AG04450 (cell line): ENCODE measurements around the gene SLC12A1. TPM values are rescaled to one million over a fixed set of nuclear protein-coding genes. Genes with fewer than 3 reads are reported as not detected.

Source experiments
- CTCF ChIA-PET: fragments of 300-600, 350-600 bp; formaldehyde crosslinking; extraction: SDS; loops from one replicate; lab custom pipeline; 2022; ENCODE audit warnings: antibody characterized with exemption, inconsistent platforms; lab: Charles Lee
- POLR2A ChIA-PET: fragments of 350-600 bp; formaldehyde crosslinking; extraction: SDS; loops from one replicate; lab custom pipeline; 2021; ENCODE audit warnings: antibody characterized with exemption, inconsistent platforms; lab: Yijun Ruan, JAX
- DNase-seq: peaks from one replicate; pipeline ENCODE4 v3.0.0-alpha.2; 2011; ENCODE audit warnings: low read depth, low spot score
- H3K27ac ChIP-seq: one replicate; pipeline ENCODE4 v1.5.1; 2012; ENCODE audit warnings: low read depth, low read length, control low read depth
- H3K27me3 ChIP-seq: one replicate; pipeline ENCODE4 v1.6.0; 2012; ENCODE audit warnings: low read length; ENCODE audit not compliant: control insufficient read depth, insufficient read depth
- H3K4me3 ChIP-seq: 2 replicates; pipeline ENCODE4 v1.5.1; 2011; ENCODE audit warnings: mild to moderate bottlenecking, low read depth, low read length, control low read depth
- H3K9me3 ChIP-seq: 2 replicates; pipeline ENCODE4 v1.5.1; 2012; ENCODE audit warnings: low read length; ENCODE audit not compliant: control insufficient read depth, insufficient read depth
- CTCF ChIP-seq: IDR thresholded peaks from 2 replicates; pipeline ENCODE4 v1.5.1; 2011; ENCODE audit warnings: low read depth, low read length, control low read depth, inconsistent platforms
- polyA plus RNA-seq: library from polyadenylated mRNA; depleted of rRNA; stranded (reverse); fragments of >200 nt; gene quantifications from 2 replicates; pipeline ENCODE4 v1.2.3, GENCODE V29; 2011

The SLC12A1 gene
- polyA plus RNA-seq, 1 experiment, result not detected

DNA sequence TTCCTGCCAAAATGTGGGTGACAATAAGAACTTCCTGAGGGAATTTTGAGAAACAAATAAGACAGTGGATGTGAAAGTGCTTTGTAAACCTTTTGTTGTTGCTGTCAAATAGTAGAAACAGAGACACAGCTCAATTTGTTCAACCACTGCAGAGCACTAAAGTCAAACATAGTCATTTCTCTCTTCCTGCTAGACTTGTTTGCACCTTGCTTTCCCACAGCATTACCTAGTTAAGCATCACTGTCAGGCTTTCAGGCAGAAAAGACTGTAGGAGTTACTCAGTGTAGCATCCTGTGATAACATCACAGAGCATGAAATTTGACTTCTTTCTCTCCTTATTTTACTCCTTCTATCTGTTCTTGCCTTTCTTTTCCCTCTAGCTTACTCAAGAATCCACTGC, 27.1 kb downstream of the SLC12A1 start:
- Histone ChIP-seq H3K27me3 (peaks cover 3% of the 10 kb centered on the region), H3K4me3 (no peak overlapping the region), H3K27ac (no peak overlapping the region), H3K9me3 (no peaks in the 10 kb centered on the region)
- CTCF ChIA-PET, result no interaction called here
- no peak for TF ChIP-seq CTCF
- no peak for DNase-seq
- POLR2A ChIA-PET, result no interaction called here

DNA sequence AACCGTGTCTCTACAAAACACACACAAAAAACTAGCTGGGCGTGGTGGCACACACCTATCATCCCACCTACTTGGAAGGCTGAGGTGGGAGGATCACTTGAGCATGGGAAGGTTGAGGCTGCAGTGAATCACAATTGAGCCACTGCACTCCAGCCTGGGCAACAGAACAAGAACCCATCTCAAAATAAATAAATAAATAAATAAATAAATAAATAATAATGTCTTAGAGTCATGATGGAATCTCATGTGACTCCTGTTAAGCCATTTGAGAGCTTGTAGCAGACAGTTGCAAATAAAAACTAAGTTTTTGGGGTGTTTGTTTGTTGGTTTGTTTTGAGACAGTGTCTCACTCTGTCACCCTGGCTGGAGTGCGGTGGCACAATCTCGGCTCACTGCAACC, 33.2 kb downstream of the SLC12A1 start:
- POLR2A ChIA-PET, result no interaction called here
- CTCF ChIA-PET, result no interaction called here
- no peak overlapping the region for H3K27ac ChIP-seq
- no peak for DNase-seq
- H3K4me3 ChIP-seq, result no peak overlapping the region
- no peak for TF ChIP-seq CTCF
- no peaks in the 10 kb centered on the region for H3K9me3 ChIP-seq
- H3K27me3 ChIP-seq, result no peaks in the 10 kb centered on the region

- Histone ChIP-seq H3K27me3 (no peaks in the 10 kb centered on the region), H3K27ac (no peak overlapping the region), H3K9me3 (no peaks in the 10 kb centered on the region), H3K4me3 (no peak overlapping the region)
- no peak for DNase-seq
- ChIA-PET POLR2A (no interaction called here), CTCF (interaction anchor here (1.3 to 1.7 kb wide), 2 partner anchors 10 to 44 kb away, joined by 4 read pairs; no protein-coding TSS in a partner anchor)
- TF ChIP-seq CTCF, result no peak
Measured at GRCh38 chr15:48242015-48242414, 35.9 kb downstream of the SLC12A1 start.

GRCh38 chr15:48242535-48242934, 36.4 kb downstream of the SLC12A1 start:
- no peak for TF ChIP-seq CTCF
- Histone ChIP-seq H3K27ac (no peak overlapping the region), H3K4me3 (no peak overlapping the region), H3K9me3 (no peaks in the 10 kb centered on the region), H3K27me3 (no peaks in the 10 kb centered on the region)
- ChIA-PET POLR2A (no interaction called here), CTCF (interaction anchor here (0.6 to 1.7 kb wide), 3 partner anchors 9 to 130 kb away, joined by 3 to 4 read pairs (median 4); no protein-coding TSS in a partner anchor)
- no peak for DNase-seq

DNA sequence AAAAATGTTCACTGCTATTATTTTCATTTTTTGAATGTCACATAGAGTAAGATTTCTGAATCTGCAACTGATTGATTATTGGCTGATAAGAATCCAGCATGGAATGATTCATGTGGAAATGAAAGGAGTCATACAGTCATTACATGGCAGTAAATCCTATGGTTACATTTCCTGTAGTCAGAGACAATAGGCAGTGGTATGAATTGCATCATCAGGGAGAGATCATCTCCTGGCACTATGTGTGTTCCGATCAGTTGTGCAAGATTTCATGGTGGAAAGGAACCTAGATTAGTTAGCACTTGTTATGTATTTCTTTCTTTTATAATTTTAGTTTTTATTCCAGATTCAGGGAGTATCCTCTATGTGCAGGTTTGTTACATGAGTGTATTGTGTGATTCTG, 38.8 kb downstream of the SLC12A1 start:
- CTCF ChIA-PET, result no interaction called here
- Histone ChIP-seq H3K9me3 (no peaks in the 10 kb centered on the region), H3K27ac (no peak overlapping the region), H3K4me3 (no peak overlapping the region), H3K27me3 (no peaks in the 10 kb centered on the region)
- POLR2A ChIA-PET, result no interaction called here
- no peak for TF ChIP-seq CTCF
- no peak for DNase-seq
